SK-N-MC (cell line): Measurements from ENCODE around the gene CUL4A.

ENCODE experiments used
- EZH2 ChIP-seq: fragments of 200-600 bp; sonication (generic); IDR thresholded peaks from one replicate; pipeline ENCODE4 v1.6.1; 2017; ENCODE audit warnings: antibody characterized with exemption
- POLR2AphosphoS5 ChIP-seq: IDR thresholded peaks from 2 replicates; pipeline ENCODE4 v1.6.1; 2012; ENCODE audit warnings: mild to moderate bottlenecking, low read depth, low read length, borderline replicate concordance

- TF ChIP-seq POLR2AphosphoS5 (no peak), EZH2 (no peak)
These were observed 65.3 kb downstream of the CUL4A start for GRCh38 chr13:113274721-113275120.
